Prostate gland (tissue), 2 donors: Measurements from ENCODE around the gene MAPK1.
A peak's percentile ranks its signal among the peaks of the same experiment; 100 is the strongest.

Experiments used
- CTCF ChIP-seq, 4 experiments: fragments of 200-600 bp in 2 of 4; fragments of 450-650 bp in 2 of 4; sonication (generic) in 2 of 4; IDR thresholded peaks; 1 replicate in 3 of 4; 2 replicates in 1 of 4; pipeline ENCODE4 v1.5.1; 2016 to 2019; ENCODE audit warnings: antibody characterized with exemption in 4 of 4, mild to moderate bottlenecking in 2 of 4, moderate library complexity in 2 of 4
- POLR2A ChIP-seq: fragments of 450-650 bp; IDR thresholded peaks from one replicate; pipeline ENCODE4 v1.6.1; 2016; ENCODE audit warnings: antibody characterized with exemption, mild to moderate bottlenecking
- POLR2AphosphoS5 ChIP-seq: sonication (generic); formaldehyde crosslinking; IDR thresholded peaks from one replicate; pipeline ENCODE4 v1.6.1; 2017; ENCODE audit warnings: antibody characterized with exemption

DNA sequence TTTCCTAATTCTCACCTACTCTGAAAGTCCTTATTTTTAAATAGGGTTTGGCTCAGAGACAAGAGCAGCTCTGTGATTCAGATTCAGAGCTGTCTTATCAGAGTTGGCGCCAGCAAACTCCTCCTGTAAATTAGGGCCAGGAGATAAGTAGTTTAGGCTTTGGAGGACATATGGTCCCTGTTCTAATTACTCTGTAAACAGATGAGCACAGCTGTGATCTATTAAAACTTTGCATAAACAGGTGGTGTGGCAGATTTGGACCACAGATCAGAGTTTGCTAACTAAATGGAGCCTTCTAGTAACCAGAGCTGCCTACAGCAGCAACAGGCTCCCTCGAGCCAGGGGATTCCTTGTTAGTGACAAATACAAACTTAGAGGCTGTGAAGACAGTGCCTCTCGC is 159.8 kb downstream of the MAPK1 start:
- TF ChIP-seq CTCF (IDR thresholded peaks at IDR 0.05) (no peak), POLR2AphosphoS5 (peak; percentile 78), POLR2A (no peak)
